Measurements from ENCODE around the gene MFSD12.
"Not testable (repeated sequence)": the region's sequence is repeated elsewhere in the genome, so short reads cannot be mapped to it uniquely, and the experiment has no call there.

Gene MFSD12

GRCh38 chr19:3521104-3521445 lies 36.3 kb downstream of the MFSD12 start:
- DNase-seq: no peak

- DNase-seq: no peak
Measured at GRCh38 chr19:3520166-3521103, 37.0 kb downstream of the MFSD12 start.

- no peak for DNase-seq
Measured at GRCh38 chr19:3519126-3519525, 38.3 kb downstream of the MFSD12 start.

GRCh38 chr19:3518659-3519058 lies 38.7 kb downstream of the MFSD12 start:
- no peak for DNase-seq

- DNase-seq: no peak
Measured at GRCh38 chr19:3518255-3518654, 39.1 kb downstream of the MFSD12 start.

- DNase-seq: no peak
Measured at GRCh38 chr19:3517638-3518037, 39.7 kb downstream of the MFSD12 start.

GRCh38 chr19:3516675-3517207 lies 40.6 kb downstream of the MFSD12 start:
- no peak for DNase-seq

GRCh38 chr19:3515891-3516422 lies 41.4 kb downstream of the MFSD12 start:
- DNase-seq: no peak

GRCh38 chr19:3514930-3515329 lies 42.5 kb downstream of the MFSD12 start:
- no peak for DNase-seq

GRCh38 chr19:3513229-3514140 lies 43.9 kb downstream of the MFSD12 start:
- no peak for DNase-seq

GRCh38 chr19:3512562-3513228 lies 44.7 kb downstream of the MFSD12 start:
- no peak for DNase-seq

- no peak for DNase-seq
Measured at GRCh38 chr19:3511506-3512251, 45.7 kb downstream of the MFSD12 start.

GRCh38 chr19:3510727-3511126 lies 46.7 kb downstream of the MFSD12 start:
- DNase-seq: no peak

- no peak for DNase-seq
Measured at GRCh38 chr19:3509566-3509989, 47.8 kb downstream of the MFSD12 start.

GRCh38 chr19:3508771-3509535 lies 48.4 kb downstream of the MFSD12 start:
- DNase-seq: no peak

- not testable (repeated sequence) for DNase-seq
Measured at GRCh38 chr19:3508121-3508661, 49.2 kb downstream of the MFSD12 start.

GRCh38 chr19:3507371-3508120 lies 49.8 kb downstream of the MFSD12 start:
- no peak for DNase-seq

- no peak for DNase-seq
Measured at GRCh38 chr19:3506384-3507340, 50.7 kb downstream of the MFSD12 start.

All from activated CD4-positive, CD25-positive, alpha-beta regulatory T cell (primary cell).